Measurements from ENCODE around the gene ISM2. TPM values are rescaled to one million over a fixed set of nuclear protein-coding genes. Genes with fewer than 3 reads are reported as not detected.
"Not testable (repeated sequence)": the region's sequence is repeated elsewhere in the genome, so short reads cannot be mapped to it uniquely, and the experiment has no call there.

Gene ISM2
- polyA plus RNA-seq, 1 experiment, result 0.07 TPM

GRCh38 chr14:77543240-77543551 is 44.6 kb upstream of the ISM2 start:
- no peaks in the 10 kb centered on the region for H3K27me3 ChIP-seq (ENCODE audit: control insufficient read depth, insufficient read depth, low read length)
- H3K4me3 ChIP-seq (ENCODE audit: low read depth, low read length), result no peak overlapping the region
- no peak for TF ChIP-seq CTCF (IDR thresholded peaks at IDR 0.05; ENCODE audit: insufficient read depth, low read depth, low read length)
- DNase-seq (ENCODE audit: low read depth), result no peak
- peaks cover 5% of the 10 kb centered on the region; the same call in 1 of the 2 replicates for H3K36me3 ChIP-seq (ENCODE audit: control insufficient read depth, insufficient read depth, low read length)
- CTCF ChIA-PET, result interaction anchor here (1.0 to 1.2 kb wide), 2 partner anchors 7 to 15 kb away, joined by 3 to 4 read pairs; no protein-coding TSS in a partner anchor
- POLR2A ChIA-PET, result no interaction called here

- CTCF ChIA-PET, result interaction anchor here (1.0 to 1.2 kb wide), 2 partner anchors 8 to 16 kb away, joined by 3 to 4 read pairs; no protein-coding TSS in a partner anchor
- Histone ChIP-seq H3K4me3 (ENCODE audit: low read depth, low read length) (no peak overlapping the region), H3K27me3 (ENCODE audit: control insufficient read depth, insufficient read depth, low read length) (no peaks in the 10 kb centered on the region), H3K36me3 (ENCODE audit: control insufficient read depth, insufficient read depth, low read length) (peaks cover 5% of the 10 kb centered on the region; the same call in 1 of the 2 replicates)
- TF ChIP-seq CTCF (IDR thresholded peaks at IDR 0.05; ENCODE audit: insufficient read depth, low read depth, low read length), result no peak
- DNase-seq (ENCODE audit: low read depth), result no peak
- POLR2A ChIA-PET, result no interaction called here
Observed at GRCh38 chr14:77542421-77543239, 44.0 kb upstream of the ISM2 start.

GRCh38 chr14:77541905-77542304 is 43.3 kb upstream of the ISM2 start:
- POLR2A ChIA-PET, result no interaction called here
- H3K4me3 ChIP-seq (ENCODE audit: low read depth, low read length), result no peak overlapping the region
- H3K36me3 ChIP-seq (ENCODE audit: control insufficient read depth, insufficient read depth, low read length), result peaks cover 5% of the 10 kb centered on the region; the same call in 1 of the 2 replicates
- H3K27me3 ChIP-seq (ENCODE audit: control insufficient read depth, insufficient read depth, low read length), result no peaks in the 10 kb centered on the region
- no peak for TF ChIP-seq CTCF (IDR thresholded peaks at IDR 0.05; ENCODE audit: insufficient read depth, low read depth, low read length)
- CTCF ChIA-PET, result no interaction called here
- DNase-seq (ENCODE audit: low read depth), result no peak

GRCh38 chr14:77536951-77537350 is 38.3 kb upstream of the ISM2 start:
- H3K4me3 ChIP-seq (ENCODE audit: low read depth, low read length); H3K36me3 ChIP-seq (ENCODE audit: control insufficient read depth, insufficient read depth, low read length); DNase-seq (ENCODE audit: low read depth); POLR2A ChIA-PET; H3K27me3 ChIP-seq (ENCODE audit: control insufficient read depth, insufficient read depth, low read length): not testable (repeated sequence)
- CTCF ChIA-PET, result interaction anchor here (0.6 to 1.3 kb wide), 2 partner anchors 11 to 160 kb away, joined by 3 read pairs; partner anchors contain the start of genes SAMD15 and TMED8

GRCh38 chr14:77531071-77531470 is 32.5 kb upstream of the ISM2 start:
- Histone ChIP-seq H3K27me3 (ENCODE audit: control insufficient read depth, insufficient read depth, low read length) (no peaks in the 10 kb centered on the region), H3K36me3 (ENCODE audit: control insufficient read depth, insufficient read depth, low read length) (no peaks in the 10 kb centered on the region), H3K4me3 (ENCODE audit: low read depth, low read length) (no peak overlapping the region)
- ChIA-PET CTCF (no interaction called here), POLR2A (no interaction called here)
- no peak for DNase-seq (ENCODE audit: low read depth)
- no peak for TF ChIP-seq CTCF (IDR thresholded peaks at IDR 0.05; ENCODE audit: insufficient read depth, low read depth, low read length)

GRCh38 chr14:77529963-77530362 is 31.3 kb upstream of the ISM2 start:
- no peak for TF ChIP-seq CTCF (IDR thresholded peaks at IDR 0.05; ENCODE audit: insufficient read depth, low read depth, low read length)
- Histone ChIP-seq H3K27me3 (ENCODE audit: control insufficient read depth, insufficient read depth, low read length) (no peaks in the 10 kb centered on the region), H3K36me3 (ENCODE audit: control insufficient read depth, insufficient read depth, low read length) (no peaks in the 10 kb centered on the region), H3K4me3 (ENCODE audit: low read depth, low read length) (no peak overlapping the region)
- ChIA-PET CTCF (no interaction called here), POLR2A (no interaction called here)
- no peak for DNase-seq (ENCODE audit: low read depth)
